ENCODE results near the gene KRT86. TPM values are rescaled to one million over a fixed set of nuclear protein-coding genes. Genes with fewer than 3 reads are reported as not detected.

Gene KRT86
- total RNA-seq, 1 experiment from 2014 or later = 2.7 TPM

DNA sequence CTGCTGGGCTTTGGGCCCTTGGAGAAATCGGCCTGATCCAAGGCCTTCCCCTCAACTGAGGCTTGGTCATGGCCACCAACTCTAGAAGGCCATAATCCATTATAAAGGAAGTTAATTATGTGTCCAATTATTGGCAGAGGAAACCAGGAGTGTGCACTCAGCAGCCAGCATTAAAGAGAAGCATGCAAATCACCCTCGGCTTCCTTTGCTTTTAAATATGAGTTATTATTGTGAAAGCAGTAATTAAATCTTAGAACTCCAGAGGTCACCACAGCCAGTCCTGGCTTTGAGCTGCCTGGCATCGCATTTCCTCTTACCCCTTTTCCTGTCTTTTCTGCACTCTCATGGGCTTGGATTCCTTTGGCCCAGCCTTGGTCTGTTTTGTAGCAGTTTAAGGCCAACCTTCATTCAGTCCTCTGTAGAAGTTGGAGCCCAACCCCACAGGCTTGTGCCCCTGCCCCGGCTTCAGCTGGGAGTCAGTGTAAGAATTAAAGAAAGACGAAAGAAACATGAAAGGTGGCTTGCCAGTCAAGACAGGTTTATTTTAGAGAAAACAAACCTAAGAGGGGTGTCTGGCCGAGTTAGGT is 14.7 kb upstream of the KRT86 start:
- CTCF ChIA-PET = interaction anchor here (0.6 to 1.4 kb wide), 2 partner anchors 19 to 59 kb away, joined by 3 to 5 read pairs; no protein-coding TSS in a partner anchor
- H3K4me1 ChIP-seq (replicated peaks; ENCODE audit: insufficient read depth) = 0 out of 2 replicates have a peak, but pooled peaks cover 8% of the 10 kb centered on the region

DNA sequence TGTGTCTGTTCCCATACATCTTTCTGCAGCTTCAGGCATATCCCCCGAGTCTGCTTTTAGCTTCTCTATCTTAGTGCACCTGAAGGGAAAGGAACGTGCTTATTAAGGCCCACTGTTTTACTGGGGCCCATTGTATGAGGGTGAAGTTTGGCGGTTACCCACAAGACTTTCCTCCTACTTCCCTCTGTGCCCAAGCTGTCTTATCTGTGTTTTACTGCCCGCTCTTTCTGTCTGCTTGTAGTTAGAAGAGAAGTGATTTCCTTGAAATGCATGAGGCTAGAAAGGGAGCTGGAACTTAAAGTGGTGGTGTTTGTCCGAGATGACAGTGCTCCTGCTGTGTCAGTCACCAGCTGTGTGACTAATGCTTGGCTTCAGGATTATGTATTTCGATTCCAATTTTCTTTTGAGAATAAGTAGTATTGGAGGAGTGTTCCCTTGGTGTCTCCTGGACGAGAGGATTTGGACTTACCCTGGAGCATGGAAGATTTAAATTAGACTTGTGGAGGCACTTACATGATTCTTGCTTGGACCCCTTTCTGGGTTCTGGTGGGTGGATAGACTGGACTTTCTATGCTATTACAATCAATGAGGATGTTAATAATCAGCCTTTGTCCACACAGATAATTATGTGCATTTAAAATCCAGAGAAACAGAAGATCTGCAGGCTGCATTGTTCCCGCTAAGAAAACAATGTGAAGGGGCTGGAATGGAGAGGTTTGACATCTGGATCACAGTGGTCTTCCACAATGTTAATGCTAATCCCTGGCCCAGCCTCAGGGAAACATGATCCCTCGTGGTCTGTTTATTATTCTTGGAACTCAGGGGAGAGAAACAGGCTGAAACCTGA is 13.9 kb upstream of the KRT86 start:
- TF ChIP-seq EZH2 (IDR thresholded peaks at IDR 0.05; ENCODE audit: low read depth) (no peak), CTCF (conservative IDR thresholded peaks at IDR 0.05) (no peak)
- Histone ChIP-seq H3K9me2 (ENCODE audit: insufficient read depth) (no peaks in the 10 kb centered on the region), H3K4me3 (no peak overlapping the region), H3K4me2 (no peak overlapping the region), H3K4me1 (replicated peaks; ENCODE audit: insufficient read depth) (0 out of 2 replicates have a peak, but pooled peaks cover 8% of the 10 kb centered on the region), H3K27me3 (ENCODE audit: insufficient read depth, low read depth) (no peaks in the 10 kb centered on the region), H3K36me3 (ENCODE audit: low read depth) (no peaks in the 10 kb centered on the region), H4K20me1 (ENCODE audit: insufficient read depth) (no peaks in the 10 kb centered on the region), H3F3A (ENCODE audit: insufficient read depth, low read depth) (peaks cover 1% of the 10 kb centered on the region; the same call in 1 of the 2 replicates), H3K79me2 (ENCODE audit: low read depth) (no peaks in the 10 kb centered on the region), H2AFZ (no peak overlapping the region), H3K9me3 (ENCODE audit: insufficient read depth, low read depth) (no peaks in the 10 kb centered on the region), H3K27ac (no peak overlapping the region)
- no peak for DNase-seq
- ChIA-PET POLR2A (ENCODE audit: unreplicated experiment) (interaction anchor here (0.6 kb wide), 2 partner anchors 19 to 21 kb away, joined by 3 to 7 read pairs; no protein-coding TSS in a partner anchor), CTCF (interaction anchor here (0.6 to 1.4 kb wide), 3 partner anchors 18 to 73 kb away, joined by 3 to 5 read pairs (median 3); no protein-coding TSS in a partner anchor)
- no TSS peak for BruUV-seq (replicated peaks)
- intact Hi-C loops (cut with micrococcal nuclease; ENCODE audit: unreplicated experiment) = no loop called here

More for the DNA sequence above, 14.7 kb upstream of the KRT86 start:
- Histone ChIP-seq H3K79me2 (ENCODE audit: low read depth) (no peaks in the 10 kb centered on the region), H3F3A (ENCODE audit: insufficient read depth, low read depth) (peaks cover 7% of the 10 kb centered on the region), H4K20me1 (ENCODE audit: insufficient read depth) (no peaks in the 10 kb centered on the region), H3K9me3 (ENCODE audit: insufficient read depth, low read depth) (no peaks in the 10 kb centered on the region), H3K4me2 (no peak overlapping the region), H2AFZ (no peak overlapping the region), H3K36me3 (ENCODE audit: low read depth) (no peaks in the 10 kb centered on the region), H3K9me2 (ENCODE audit: insufficient read depth) (no peaks in the 10 kb centered on the region), H3K27me3 (ENCODE audit: insufficient read depth, low read depth) (no peaks in the 10 kb centered on the region), H3K27ac (no peak overlapping the region), H3K4me3 (no peak overlapping the region)
- intact Hi-C loops (cut with micrococcal nuclease; ENCODE audit: unreplicated experiment) = no loop called here
- POLR2A ChIA-PET (ENCODE audit: unreplicated experiment) = interaction anchor here (0.6 kb wide), 1 partner anchor 21 kb away, joined by 7 read pairs; no protein-coding TSS in a partner anchor
- TF ChIP-seq EZH2 (IDR thresholded peaks at IDR 0.05; ENCODE audit: low read depth) = no peak
- TF ChIP-seq CTCF (conservative IDR thresholded peaks at IDR 0.05) = no peak
- DNase-seq = no peak
- BruUV-seq (replicated peaks) = no TSS peak

DNA sequence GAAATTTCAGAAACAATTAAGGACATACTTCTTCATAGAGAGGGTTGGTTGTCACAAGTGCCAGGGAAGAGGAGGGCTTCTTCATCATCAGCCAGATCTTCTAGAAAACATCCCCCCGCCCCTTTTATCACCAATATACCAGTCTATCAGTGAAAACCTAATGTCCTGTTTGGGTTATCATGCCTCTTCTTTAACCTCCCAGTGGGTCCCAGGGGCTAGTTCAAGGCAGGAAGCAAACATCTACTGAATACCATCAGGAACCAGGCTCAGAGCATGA is 13.3 kb upstream of the KRT86 start:
- Histone ChIP-seq H3K4me3 (no peak overlapping the region), H3K27ac (no peak overlapping the region), H3K36me3 (ENCODE audit: low read depth) (no peaks in the 10 kb centered on the region), H3K4me1 (replicated peaks; ENCODE audit: insufficient read depth) (0 out of 2 replicates have a peak, but pooled peaks cover 8% of the 10 kb centered on the region), H3K9me3 (ENCODE audit: insufficient read depth, low read depth) (no peaks in the 10 kb centered on the region), H2AFZ (no peak overlapping the region), H3F3A (ENCODE audit: insufficient read depth, low read depth) (no peaks in the 10 kb centered on the region), H3K27me3 (ENCODE audit: insufficient read depth, low read depth) (no peaks in the 10 kb centered on the region), H3K9me2 (ENCODE audit: insufficient read depth) (no peaks in the 10 kb centered on the region), H3K4me2 (no peak overlapping the region), H4K20me1 (ENCODE audit: insufficient read depth) (no peaks in the 10 kb centered on the region), H3K79me2 (ENCODE audit: low read depth) (no peaks in the 10 kb centered on the region)
- POLR2A ChIA-PET (ENCODE audit: unreplicated experiment) = no interaction called here
- TF ChIP-seq CTCF (conservative IDR thresholded peaks at IDR 0.05) (no peak), EZH2 (IDR thresholded peaks at IDR 0.05; ENCODE audit: low read depth) (no peak)
- no TSS peak for BruUV-seq (replicated peaks)
- no peak for DNase-seq
- CTCF ChIA-PET = no interaction called here
- intact Hi-C loops (cut with micrococcal nuclease; ENCODE audit: unreplicated experiment) = no loop called here

All from PC-9 (cell line).